T-helper 1 cell (primary cell): ENCODE results near the gene SOHLH1.

ENCODE experiments used
- DNase-seq, 5 donors: peaks; one replicate each; pipeline ENCODE4 v3.0.0-alpha.2; 2012 to 2020

Gene SOHLH1

DNA sequence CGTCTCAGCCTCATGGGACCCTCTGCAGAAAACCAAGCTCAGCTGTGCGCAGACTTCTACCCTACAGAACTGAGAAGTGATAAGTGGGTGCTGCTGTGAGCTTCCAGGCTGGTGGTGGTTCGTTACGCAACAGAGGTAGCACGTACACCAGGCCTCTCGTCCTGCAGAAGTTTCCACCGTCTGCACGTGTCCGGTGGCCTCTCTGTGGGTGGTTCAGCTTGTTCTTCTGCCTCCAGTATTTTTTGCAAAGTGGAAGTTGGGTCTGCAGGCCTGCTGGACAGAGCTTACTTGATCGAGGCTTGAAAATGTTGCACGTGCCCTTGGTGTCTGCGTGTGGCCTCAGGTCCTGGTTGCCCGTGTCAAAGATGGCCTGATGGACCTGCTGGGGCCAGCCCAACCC lies 30.2 kb upstream of the SOHLH1 start:
- DNase-seq, result no peak

DNA sequence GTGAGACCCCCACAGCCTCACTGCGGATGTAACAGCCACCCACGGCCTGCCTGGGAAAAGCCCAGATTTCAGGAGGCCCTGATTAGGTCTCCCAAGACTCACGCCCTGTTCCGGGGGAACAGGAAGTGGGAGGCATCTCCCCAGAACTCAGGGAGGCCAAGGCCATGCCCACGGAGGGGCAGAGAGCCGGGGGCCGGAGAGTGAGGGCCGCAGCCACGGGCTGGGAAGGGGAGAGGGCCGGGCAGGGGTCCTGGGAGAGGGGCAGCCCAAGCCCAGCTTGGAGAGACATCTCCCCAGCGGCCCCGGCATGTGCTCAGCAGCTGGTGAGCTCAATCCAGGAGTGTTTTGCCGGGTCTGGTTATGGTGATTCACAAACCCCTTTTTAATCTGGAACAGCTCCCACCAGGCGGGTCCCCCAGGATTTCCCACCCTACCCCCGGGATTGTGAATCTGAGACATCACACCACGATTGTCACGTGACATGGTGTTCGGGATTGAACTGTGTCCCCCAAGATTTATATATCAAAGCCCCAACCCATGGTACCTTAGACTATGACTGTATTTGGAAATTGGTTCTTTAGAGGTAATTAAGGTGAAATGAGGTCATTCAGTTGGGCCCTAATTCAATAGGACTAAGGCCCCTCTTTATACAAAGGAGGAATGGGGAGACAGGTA lies 29.3 kb upstream of the SOHLH1 start:
- DNase-seq, result no peak

DNA sequence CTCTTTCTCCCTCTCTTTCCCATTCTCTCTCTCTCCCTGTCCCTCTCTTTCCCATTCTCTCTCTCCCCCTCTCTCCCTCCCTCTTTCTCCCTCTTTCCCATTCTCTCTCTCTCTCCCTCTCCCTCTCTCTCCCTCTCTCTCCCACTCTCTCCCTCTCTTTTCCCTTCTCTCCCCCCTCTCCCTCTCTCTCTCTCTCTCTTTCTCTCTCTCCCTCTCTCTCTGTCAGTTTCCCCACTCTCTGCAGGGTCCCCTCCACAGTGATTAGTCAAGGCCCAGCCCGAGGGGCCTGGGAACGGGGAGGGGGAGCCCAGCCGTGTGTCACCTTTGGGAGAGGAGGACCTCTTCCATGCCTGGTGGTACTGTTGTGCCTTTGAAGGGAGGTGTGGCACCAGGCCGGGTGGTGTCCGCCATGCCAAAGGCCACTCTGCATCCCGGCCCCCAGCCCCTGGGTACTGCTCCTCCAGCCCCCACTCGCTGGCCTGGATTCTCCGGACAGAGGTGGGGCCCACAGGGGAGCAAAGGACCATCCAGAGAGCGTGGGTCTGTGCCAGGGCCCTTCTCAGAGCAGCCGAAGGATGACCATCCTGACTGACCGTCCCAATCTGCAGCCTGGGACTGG lies 28.1 kb upstream of the SOHLH1 start:
- DNase-seq, result no peak

DNA sequence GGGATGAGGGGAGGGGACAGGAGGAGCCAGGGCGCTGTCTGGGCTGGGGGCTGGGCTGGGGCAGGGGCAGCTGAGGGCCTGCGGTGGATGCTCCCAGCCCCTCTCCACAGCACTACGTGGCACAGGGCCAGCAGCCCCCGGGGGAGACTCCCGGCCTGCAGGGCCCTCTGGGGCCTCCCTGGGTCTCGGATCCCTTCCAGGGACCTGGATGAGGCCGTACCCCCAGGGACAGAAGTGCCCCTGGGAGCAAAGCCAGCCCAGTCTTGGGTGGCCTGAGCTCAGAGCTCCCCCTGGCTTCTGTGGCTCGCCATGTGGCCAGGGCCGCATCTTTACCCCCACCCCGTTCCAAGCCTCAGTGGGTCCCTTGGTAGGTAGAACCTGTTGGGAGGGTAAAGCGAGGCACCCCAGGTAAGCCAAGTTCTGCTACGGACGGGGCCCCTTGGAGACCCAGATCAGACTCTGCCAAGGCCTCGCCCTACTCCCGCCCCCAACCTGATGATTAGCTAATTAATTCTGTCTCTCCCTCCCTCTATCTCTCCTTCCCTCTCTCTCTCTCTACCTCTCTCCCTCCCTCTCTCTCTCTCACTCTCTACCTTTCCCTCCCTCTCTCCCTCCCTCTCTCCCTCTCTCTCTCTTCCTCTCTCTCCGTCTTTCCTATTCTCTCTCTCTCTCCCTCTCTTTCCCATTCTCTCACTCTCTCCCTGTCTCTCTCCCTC lies 27.0 kb upstream of the SOHLH1 start:
- DNase-seq, result no peak

DNA sequence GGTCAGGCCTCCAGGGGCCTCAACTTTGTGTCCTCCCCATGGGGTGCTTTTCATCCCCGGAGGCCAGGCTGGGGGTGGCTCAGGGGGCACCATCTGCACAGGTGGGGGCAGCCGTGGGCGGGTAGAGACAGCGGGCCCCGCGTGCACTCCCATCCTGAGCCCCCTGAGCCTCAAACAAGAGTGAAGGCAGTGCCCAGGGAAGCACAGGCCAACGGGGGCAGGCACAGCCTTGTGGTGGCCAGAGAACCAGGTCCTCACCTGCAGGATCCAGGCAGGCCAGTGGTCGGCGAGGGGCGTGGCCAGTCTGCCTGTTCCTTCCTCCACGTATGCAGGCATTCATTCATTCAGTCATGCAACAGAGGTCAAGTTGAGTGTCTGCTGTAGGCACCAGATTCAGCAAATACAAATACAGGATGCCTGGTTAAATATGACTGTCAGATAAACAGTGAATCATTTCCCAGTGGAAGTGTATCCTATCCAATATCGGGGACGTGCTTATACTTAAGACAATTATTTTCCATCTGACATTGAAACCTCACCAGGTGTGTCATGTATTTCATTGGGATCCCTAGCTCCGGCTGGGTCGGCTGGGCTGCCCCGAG lies 25.0 kb upstream of the SOHLH1 start:
- no peak for DNase-seq

DNA sequence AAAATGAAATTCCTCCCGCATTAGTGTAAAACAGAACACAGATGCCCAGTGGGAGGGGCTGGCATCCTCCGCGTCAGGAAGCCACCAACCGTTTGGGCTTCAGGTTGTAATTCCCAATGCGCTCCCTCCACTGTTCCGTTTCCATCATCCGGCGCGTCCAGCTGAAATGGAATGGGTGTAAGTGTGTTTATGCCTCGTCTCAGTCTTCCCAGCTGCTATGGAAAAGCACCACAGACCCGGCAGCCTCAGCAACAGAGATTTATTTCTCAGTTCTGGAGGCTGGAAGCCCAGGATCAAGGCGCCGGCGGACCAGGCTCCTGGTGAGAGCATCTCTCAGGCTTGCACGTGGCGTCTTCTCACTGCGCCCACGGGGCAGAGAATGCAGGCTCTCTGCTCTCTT lies 23.1 kb upstream of the SOHLH1 start:
- DNase-seq, result no peak

DNA sequence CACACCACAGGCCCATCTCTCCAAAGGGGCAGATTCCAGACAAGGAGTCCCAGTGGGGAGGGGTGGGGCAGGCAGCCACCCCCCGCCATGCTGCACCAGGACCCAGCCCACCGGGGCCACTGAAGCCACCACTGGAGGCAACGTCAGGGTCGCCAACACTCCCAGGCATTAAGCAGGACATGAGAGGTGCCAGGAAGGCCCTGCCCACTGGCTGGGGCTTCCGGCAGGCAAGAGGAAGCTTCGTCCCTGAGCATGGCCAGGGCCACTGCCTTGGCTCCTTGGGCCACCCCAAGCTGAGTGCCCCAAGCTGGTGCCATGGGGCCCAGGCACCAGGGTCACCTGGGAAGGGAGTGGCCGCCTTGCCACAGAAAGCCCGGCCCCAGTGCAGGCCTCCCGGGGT lies 20.2 kb upstream of the SOHLH1 start:
- DNase-seq, result no peak

DNA sequence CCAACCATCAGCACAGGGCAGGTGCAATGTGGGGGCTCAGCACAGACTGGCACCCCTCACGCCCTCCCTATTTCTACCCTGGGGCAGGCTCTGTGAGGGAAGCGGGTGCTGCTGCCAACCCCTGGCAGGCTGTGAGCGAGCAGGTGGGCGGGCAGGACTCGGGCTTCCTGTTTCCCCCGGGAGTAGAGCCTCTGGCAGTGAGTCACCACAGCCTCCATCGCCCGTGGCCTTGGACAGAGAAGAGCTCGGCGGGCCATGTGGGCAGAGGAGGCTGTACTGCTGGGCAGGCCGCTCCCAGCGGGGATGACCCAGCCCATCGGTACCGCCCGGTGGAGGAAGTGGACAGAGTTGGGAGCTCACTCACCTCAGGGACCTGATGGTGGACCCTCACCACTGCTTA lies 19.3 kb upstream of the SOHLH1 start:
- no peak for DNase-seq

DNA sequence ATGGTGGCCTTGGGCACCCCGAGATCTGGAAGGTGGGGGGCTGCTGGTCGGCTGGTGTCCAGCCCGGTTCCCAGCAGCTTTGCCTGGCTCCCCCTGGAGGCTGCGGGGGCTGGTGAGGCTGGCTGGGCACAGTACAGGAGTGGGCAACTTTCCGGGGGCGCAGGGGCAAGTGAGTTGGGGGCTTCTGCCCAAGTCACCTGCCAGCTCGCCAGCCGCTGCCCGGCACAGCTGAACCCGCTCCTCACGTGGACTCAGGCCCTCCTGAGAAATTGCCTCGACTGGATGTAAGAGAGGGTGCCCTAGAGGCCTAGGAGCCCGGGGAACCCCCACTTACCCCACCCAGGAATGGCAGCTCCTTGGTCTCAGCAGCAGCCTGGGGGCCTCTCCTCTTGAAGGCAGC lies 18.1 kb upstream of the SOHLH1 start:
- no peak for DNase-seq

DNA sequence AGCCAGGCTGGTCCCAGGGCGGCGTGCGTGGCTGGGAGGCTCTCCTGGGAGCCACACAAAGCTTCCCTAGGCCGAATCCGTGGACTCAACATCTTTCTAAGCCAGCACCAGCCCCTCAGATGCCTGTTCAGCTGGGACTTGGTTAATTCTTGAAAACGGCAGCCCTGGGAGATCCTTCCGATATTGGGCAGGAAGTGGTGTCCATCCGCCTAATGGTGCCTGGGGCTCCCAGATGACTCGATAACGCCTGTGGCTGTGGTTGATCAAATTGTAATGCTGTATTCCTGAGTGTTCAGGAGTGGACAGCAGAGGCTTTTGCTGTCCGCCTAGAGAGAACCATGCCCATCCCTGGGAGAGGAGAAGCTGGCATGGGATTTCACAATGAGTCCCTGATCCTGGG lies 16.8 kb upstream of the SOHLH1 start:
- no peak for DNase-seq

DNA sequence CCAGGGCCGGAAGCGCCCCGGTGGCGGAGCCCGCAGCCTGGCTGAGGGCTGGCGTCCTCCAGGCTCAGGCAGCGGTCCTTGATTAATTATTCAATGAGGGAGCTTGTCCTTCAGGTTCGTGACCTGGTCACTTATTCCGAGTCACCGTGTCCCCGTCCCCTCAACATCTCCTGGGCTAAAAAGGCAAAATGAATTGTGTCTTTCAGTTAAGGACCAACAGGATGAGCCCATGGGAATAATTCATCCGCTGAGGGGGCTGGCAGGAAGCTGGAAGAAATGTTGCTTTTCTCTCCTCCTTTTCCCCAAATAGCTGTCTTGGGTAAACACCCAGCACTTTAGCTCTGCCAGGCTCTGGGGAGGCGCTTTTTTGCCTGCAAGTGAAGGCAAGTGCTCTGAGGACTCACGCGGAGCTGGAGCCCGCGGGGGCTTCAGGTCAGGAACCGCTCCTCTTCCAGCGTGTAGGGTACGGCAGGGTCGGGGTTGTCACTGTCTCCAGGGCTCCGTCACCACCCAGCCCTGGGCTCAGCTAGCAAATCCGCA lies 15.8 kb upstream of the SOHLH1 start:
- DNase-seq, result no peak

DNA sequence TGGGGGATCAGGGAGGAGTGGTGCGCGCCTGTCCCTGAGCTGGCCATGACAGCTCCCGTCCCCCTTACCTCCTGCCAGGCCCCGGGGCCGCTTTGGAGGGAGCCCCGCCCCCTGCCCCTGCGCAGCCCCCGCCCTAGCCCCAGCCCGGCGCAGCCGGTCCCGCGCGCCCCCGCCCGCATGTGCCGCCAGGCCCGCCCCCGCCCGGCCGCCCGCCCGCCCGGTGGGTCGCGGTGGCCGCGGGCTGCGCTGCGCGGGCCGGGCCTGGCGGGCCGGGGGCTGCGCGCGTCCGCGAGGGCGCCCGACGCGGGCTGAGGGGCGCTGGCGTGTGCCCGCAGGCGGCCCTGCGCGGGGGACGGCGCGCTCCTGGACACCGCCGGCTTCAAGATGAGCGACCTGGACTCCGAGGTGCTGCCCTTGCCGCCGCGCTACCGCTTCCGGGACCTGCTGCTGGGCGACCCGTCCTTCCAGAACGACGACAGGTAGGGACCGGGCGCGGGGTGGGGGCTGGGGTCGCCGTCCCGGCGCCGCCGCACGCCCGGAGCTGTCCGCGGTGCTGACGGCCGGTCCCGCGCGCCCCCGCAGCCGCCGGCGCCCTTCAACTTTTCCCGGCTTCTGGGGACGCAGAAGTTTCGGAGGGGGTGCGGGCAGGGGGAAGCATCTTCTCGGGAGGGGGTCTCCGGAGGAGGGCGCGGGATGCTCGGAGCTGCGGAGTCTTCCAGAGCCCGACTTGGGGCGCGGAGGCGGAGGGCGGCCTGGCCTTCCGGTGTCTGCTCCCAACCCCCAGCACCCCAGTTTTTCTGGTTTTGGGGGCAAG lies 15.2 kb upstream of the SOHLH1 start:
- DNase-seq, result no peak

DNA sequence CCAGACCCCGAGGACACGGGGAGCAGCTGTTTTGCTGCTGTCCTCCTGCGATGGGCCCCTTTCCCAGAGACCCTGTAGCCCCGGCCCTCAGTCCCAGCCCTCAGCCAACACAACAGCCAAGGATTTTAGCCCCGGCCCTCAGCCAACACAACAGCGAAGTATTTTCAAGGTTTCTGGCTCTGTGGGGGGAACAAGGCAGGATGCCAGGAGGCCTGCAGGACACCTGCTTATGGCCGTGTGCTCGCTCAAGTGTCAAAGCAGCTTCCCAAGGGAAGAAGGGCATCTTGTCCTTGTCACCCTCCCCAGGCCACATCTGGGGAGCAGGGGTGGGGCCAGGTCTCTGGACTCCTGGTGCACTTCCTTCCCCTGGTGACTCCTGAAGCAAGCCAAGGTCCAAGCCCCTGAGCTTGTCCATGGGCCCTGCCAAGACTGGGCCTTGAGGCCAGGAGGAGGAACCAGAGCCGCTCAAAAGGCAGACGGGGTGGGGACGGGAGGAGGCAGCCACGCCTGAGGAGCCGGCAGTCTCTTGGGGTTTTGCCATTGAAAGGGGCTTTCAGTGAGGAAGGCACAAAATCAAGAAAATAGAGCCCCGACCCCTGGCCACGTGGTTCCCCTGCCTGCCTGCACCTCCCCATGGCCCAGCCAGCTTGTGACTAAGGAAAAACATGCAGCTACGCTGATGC lies 13.5 kb upstream of the SOHLH1 start:
- DNase-seq, result no peak

DNA sequence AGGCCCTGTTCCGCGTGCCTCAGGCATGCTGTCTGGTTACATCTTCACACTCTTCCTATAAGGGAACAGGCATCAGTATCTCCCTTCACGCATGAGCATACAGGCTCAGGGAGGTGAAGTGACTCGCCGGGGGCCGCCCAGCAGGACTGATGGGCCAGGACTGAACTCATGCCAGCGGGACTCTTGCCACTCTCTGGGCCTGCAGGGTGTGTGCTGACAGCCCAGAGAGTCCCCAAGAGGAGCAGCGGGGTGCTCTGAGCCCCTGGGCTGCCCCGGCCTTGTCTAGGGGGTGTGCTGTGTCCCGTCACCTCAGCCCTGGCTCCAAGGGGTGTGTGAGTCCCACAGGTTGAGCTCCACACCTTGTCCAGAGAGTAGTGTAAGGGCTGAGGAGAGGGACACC lies 12.6 kb upstream of the SOHLH1 start:
- DNase-seq, result no peak

DNA sequence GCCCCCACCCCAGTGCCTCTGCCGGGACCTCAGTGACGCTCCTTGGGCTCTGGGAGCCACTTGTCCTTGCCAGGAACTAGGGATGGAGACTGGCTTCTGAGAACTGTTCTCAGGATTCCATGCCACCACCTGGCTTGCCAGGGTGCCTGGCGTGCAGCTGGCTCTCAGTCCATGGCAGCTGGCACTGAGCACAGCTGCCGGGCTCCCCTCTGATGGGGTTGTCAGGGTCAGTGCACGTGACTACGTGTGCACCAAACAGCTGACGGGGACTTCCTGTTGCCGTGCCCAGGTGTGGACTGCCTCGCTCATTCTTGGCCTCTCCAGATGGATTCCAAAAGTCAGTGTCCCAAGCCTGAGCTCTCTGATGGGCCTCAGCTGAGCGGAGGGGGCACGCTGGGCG lies 12.1 kb upstream of the SOHLH1 start:
- DNase-seq, result no peak

DNA sequence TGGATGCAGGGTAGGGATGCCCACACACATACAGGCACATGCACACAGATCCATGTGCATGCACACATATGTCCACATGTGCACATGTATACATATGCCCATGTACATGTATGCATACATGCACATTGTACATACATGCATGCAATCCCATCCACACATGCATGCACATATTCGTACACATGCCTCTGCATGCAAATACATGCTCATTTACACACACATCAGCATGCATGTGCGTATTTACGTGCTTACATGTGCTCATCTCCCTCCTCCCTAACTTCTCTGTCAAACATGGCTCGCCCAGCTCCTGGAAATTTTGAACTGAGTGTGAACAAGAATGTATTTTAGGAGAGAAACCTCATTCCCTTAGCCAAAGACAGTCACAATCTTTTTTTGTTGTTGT lies 8.9 kb upstream of the SOHLH1 start:
- no peak for DNase-seq

DNA sequence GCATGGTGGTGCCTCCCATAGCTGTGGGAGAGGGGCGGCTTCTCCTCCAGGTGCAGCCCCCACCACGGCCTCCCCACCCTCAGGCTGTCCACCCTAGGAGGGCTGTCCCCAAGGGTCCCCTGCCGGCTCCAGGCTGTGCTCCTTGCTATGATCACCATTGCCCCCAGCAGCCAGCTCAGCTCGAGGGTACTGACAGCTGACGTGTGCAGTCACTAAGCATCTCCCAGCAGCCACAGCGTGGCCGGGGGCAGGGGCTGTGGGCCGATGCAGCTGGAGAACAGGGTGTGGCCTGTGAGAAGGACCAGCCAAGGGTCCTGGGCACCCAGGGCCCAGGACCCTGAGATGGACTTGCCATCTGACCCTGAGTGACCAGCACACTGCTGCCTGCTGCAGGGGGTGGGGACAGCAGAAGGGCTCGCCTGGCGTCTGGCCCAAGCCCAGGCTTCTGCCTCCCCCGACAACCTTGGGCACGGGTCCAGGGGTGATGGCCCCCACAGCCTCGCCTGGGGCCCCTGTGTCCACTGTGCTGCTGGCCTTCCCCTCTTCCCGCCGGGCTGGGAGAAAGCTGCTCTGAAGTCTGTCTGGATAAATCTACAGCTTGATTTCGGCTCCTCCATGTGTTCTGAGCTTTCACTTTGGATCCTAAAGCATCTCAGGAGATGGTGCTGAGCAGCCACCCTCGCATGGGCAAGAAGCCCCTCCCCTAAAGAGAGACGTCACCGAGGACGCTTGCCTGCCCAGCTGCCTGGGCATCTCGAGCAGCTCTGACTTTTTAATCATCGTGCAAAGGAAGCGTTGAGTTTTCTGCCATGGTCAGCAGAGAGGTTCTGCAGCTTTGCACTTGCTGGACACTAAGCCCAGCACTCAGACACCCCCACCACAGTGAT lies 8.2 kb upstream of the SOHLH1 start:
- no peak for DNase-seq

DNA sequence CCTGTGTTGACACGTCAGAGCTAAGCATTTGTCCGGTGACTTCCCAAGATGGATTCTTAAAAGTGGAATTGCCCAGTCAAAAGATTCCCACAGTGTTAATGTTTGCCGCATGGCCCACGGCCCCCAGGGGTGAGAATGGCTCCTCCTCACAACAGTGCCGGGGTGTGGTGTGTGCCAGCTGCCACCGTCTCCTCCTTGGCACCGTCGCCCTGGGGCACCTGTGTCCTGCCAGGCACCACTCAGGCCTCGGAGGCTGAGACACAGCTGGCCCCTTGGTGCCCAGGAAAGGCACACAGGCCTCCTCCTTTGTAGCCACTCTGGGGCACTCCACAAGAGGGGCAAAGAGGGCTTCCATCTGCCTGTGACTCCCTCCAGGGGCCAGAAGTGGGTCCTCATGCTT lies 7.0 kb upstream of the SOHLH1 start:
- DNase-seq, result no peak

DNA sequence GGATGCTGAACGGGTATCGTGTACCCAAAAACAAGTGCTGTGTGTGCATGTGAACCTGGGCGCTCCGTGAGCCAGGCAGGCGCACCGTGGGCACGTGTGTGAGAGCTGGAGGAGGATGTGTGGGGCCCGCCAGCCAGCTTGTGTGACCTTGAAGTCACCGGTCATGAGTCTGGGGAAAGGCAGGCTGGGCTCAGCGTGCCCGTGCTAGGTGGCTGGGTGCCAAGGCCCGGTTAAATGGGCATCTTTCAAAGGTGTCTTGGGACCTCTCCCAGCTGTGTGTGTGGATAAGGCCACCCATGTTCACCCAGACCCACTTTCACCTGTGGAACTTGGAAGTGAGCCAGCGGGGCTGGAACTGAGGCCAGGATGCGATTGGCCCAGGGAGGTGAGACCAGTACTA lies 6.1 kb upstream of the SOHLH1 start:
- no peak for DNase-seq

DNA sequence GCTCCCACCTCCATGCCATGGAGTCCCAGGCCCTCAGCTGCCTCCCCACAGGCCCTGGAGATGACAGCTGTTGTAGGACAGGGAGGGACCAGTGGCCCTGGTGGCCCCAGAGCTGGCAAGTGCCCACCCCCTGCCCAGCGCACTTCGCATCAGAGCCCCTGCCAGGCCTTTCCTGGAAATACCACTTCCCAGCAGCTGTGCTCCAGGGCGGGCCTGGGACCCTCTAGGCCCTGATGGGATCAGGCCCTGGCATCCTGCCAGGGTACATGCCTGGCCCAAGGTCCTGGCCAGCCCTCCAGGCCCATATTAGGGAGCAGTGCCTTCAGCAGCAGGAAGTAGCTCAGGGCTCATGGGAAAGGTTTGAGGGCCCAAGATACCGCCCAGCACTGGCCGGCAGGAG lies 5.2 kb upstream of the SOHLH1 start:
- no peak for DNase-seq

DNA sequence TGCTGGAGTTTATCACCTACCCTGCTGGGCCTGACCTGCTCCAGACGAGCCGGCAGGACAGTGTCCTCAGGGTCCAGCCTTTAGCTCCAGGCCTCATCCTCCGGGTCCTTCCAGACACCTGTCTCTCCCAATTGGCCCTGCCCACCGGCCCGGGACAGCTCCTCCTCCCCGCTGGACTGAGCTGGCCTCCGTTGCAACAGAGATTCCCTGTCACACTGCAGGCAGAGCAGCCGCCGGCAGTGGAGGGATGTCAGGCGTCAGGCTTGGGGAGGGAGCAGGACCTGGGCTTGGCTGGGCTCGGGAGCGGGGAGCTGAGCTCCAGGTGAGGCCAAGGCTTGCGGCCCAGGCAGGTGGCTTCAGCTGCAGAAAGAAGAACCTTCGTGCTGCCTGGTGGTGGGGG lies 4.4 kb upstream of the SOHLH1 start:
- DNase-seq, result no peak
